WTC11 (cell line): Measurements from ENCODE around the gene ZBTB18. TPM values are rescaled to one million over a fixed set of nuclear protein-coding genes. Genes with fewer than 3 reads are reported as not detected.

ENCODE experiments used
- ATAC-seq: fragments of 200-7000 bp; cut with Tn5 transposase; 2 replicates; pipeline ENCODE4 v1.10.0; 2021; ENCODE audit warnings: mild to moderate bottlenecking, moderate library complexity
- CTCF ChIA-PET: fragments of 300-600 bp; sonication (Branson Sonifier 250); formaldehyde crosslinking; loops from one replicate; lab custom pipeline; 2021; ENCODE audit warnings: antibody characterized with exemption; lab: Charles Lee
- POLR2A ChIA-PET: fragments of 350-600 bp; sonication (Branson Sonifier 250); formaldehyde crosslinking; loops from one replicate; lab custom pipeline; 2021; ENCODE audit warnings: antibody characterized with exemption; lab: Charles Lee
- DNase-seq: peaks from one replicate; pipeline ENCODE4 v3.0.0; 2021; ENCODE audit warnings: low spot score
- H3K27ac Mint-ChIP-seq: 2 replicates; pipeline ENCODE4 v1.8.0; 2021; ENCODE audit warnings: mixed read lengths
- H3K27me3 Mint-ChIP-seq: 2 replicates; pipeline ENCODE4 v1.8.0; 2021; ENCODE audit warnings: low read depth, mild to moderate bottlenecking, moderate library complexity, mixed read lengths
- H3K36me3 Mint-ChIP-seq: 2 replicates; pipeline ENCODE4 v1.8.0; 2021; ENCODE audit warnings: mixed read lengths
- H3K4me1 Mint-ChIP-seq: 2 replicates; pipeline ENCODE4 v1.8.0; 2022; ENCODE audit warnings: mixed read lengths
- H3K4me3 Mint-ChIP-seq: 2 replicates; pipeline ENCODE4 v1.8.0; 2021; ENCODE audit warnings: mild to moderate bottlenecking, moderate library complexity, mixed read lengths
- H3K9me3 Mint-ChIP-seq: 2 replicates; pipeline ENCODE4 v1.8.0; 2021; ENCODE audit warnings: mixed read lengths
- ATF1 ChIP-seq: sonication (generic); formaldehyde crosslinking; IDR thresholded peaks from 2 replicates; pipeline ENCODE4 v1.8.1; 2023; ENCODE audit warnings: mild to moderate bottlenecking, moderate library complexity, missing genetic modification reagents
- FOXP1 ChIP-seq: sonication (generic); formaldehyde crosslinking; IDR thresholded peaks from 2 replicates; pipeline ENCODE4 v1.8.0; 2022; ENCODE audit warnings: missing genetic modification reagents, mild to moderate bottlenecking, moderate library complexity, borderline replicate concordance
- GTF2I ChIP-seq: fragments of 250-450 bp; sonication (Bioruptor Pico); conservative IDR thresholded peaks from 2 replicates; pipeline ENCODE4 v1.4.0; 2021; ENCODE audit warnings: mild to moderate bottlenecking
- IRF2 ChIP-seq: sonication (generic); formaldehyde crosslinking; IDR thresholded peaks from 2 replicates; pipeline ENCODE4 v1.8.0; 2022; ENCODE audit warnings: low read depth, missing genetic modification reagents, borderline replicate concordance
- MXD4 ChIP-seq: fragments of 250-450 bp; sonication (Bioruptor Pico); IDR thresholded peaks from 2 replicates; pipeline ENCODE4 v1.8.0; 2021; ENCODE audit warnings: mild to moderate bottlenecking, moderate library complexity, borderline replicate concordance
- NFATC4 ChIP-seq: fragments of 250-450 bp; sonication (Bioruptor Pico); IDR thresholded peaks from 2 replicates; pipeline ENCODE4 v1.9.0; 2021; ENCODE audit warnings: mild to moderate bottlenecking
- NFE2L1 ChIP-seq: sonication (generic); formaldehyde crosslinking; IDR thresholded peaks from 2 replicates; pipeline ENCODE4 v1.8.1; 2023; ENCODE audit warnings: missing genetic modification reagents
- SMAD3 ChIP-seq: sonication (generic); formaldehyde crosslinking; IDR thresholded peaks from 2 replicates; pipeline ENCODE4 v1.8.0; 2022; ENCODE audit warnings: missing genetic modification reagents, mild to moderate bottlenecking, borderline replicate concordance
- ZNF423 ChIP-seq: fragments of 250-450 bp; sonication (Bioruptor Pico); IDR thresholded peaks from 2 replicates; pipeline ENCODE4 v2.1.2; 2022; ENCODE audit warnings: mild to moderate bottlenecking, moderate library complexity
- total RNA-seq: library from RNA; stranded (reverse); gene quantifications from 3 replicates; pipeline ENCODE4 v1.2.3, GENCODE V29; 2021
- TF ChIP-seq, protein P1 (sequence below): sonication (generic); formaldehyde crosslinking; IDR thresholded peaks from 2 replicates; pipeline ENCODE4 v1.8.0; 2022; ENCODE audit warnings: missing genetic modification reagents
- TF ChIP-seq, protein P2 (sequence below): fragments of 200-600 bp; IDR thresholded peaks from 2 replicates; pipeline ENCODE4 v1.8.0; 2022; ENCODE audit warnings: antibody characterized with exemption
- TF ChIP-seq, protein P3 (sequence below): sonication (generic); formaldehyde crosslinking; IDR thresholded peaks from 2 replicates; pipeline ENCODE4 v1.8.1; 2022; ENCODE audit warnings: low read depth, mild to moderate bottlenecking, moderate library complexity, missing genetic modification reagents, borderline replicate concordance
- TF ChIP-seq, protein P4 (sequence below): fragments of 250-450 bp; sonication (Bioruptor Pico); IDR thresholded peaks from 2 replicates; pipeline ENCODE4 v1.9.0; 2021; ENCODE audit warnings: moderate library complexity, mild to moderate bottlenecking, inconsistent platforms, borderline replicate concordance
- TF ChIP-seq, protein P5 (sequence below): sonication (generic); formaldehyde crosslinking; IDR thresholded peaks from 2 replicates; pipeline ENCODE4 v1.8.1; 2023; ENCODE audit warnings: mild to moderate bottlenecking, missing genetic modification reagents, moderate library complexity
- TF ChIP-seq, protein P6 (sequence below): sonication (generic); formaldehyde crosslinking; IDR thresholded peaks from 2 replicates; pipeline ENCODE4 v1.8.0; 2023; ENCODE audit warnings: mild to moderate bottlenecking, missing genetic modification reagents
- TF ChIP-seq, protein P7 (sequence below): sonication (generic); formaldehyde crosslinking; conservative IDR thresholded peaks from 2 replicates; pipeline ENCODE4 v1.8.1; 2022; ENCODE audit warnings: mild to moderate bottlenecking, missing genetic modification reagents
- TF ChIP-seq, protein P8 (sequence below): sonication (generic); formaldehyde crosslinking; IDR thresholded peaks from 2 replicates; pipeline ENCODE4 v1.8.1; 2023; ENCODE audit warnings: mild to moderate bottlenecking, missing genetic modification reagents

ZBTB18 gene
- total RNA-seq, 1 experiment from 2014 or later: 16.0 TPM

DNA sequence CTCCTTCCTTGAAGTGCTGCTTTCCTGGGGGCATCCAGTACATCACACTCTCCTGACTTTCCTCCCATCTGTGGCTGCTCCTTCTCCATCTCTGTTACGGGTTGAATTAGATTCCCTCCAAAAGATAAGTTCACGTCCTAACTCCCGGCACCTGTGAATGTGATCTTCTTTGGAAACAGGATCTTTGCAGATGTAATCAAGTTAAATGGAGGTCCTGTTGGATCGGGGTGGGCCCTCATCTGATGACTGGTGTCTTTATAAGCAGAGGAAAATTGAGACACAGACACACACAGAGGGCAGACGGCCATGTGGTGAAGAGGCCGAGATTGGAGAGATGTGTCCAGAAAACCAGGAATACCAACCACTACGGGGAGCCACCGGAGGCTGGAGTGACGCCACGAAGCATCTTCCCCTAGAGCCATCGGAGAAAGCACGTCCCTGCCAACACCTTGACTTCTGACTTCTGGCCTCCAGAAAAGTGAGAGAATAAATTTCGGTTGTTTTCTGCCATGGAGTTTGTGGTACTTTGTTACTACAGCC lies 36.0 kb downstream of the ZBTB18 start (continued):
- TF ChIP-seq, protein P1, sequence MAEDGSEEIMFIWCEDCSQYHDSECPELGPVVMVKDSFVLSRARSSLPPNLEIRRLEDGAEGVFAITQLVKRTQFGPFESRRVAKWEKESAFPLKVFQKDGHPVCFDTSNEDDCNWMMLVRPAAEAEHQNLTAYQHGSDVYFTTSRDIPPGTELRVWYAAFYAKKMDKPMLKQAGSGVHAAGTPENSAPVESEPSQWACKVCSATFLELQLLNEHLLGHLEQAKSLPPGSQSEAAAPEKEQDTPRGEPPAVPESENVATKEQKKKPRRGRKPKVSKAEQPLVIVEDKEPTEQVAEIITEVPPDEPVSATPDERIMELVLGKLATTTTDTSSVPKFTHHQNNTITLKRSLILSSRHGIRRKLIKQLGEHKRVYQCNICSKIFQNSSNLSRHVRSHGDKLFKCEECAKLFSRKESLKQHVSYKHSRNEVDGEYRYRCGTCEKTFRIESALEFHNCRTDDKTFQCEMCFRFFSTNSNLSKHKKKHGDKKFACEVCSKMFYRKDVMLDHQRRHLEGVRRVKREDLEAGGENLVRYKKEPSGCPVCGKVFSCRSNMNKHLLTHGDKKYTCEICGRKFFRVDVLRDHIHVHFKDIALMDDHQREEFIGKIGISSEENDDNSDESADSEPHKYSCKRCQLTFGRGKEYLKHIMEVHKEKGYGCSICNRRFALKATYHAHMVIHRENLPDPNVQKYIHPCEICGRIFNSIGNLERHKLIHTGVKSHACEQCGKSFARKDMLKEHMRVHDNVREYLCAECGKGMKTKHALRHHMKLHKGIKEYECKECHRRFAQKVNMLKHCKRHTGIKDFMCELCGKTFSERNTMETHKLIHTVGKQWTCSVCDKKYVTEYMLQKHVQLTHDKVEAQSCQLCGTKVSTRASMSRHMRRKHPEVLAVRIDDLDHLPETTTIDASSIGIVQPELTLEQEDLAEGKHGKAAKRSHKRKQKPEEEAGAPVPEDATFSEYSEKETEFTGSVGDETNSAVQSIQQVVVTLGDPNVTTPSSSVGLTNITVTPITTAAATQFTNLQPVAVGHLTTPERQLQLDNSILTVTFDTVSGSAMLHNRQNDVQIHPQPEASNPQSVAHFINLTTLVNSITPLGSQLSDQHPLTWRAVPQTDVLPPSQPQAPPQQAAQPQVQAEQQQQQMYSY (CRISPR knock-in tag): no peak

DNA sequence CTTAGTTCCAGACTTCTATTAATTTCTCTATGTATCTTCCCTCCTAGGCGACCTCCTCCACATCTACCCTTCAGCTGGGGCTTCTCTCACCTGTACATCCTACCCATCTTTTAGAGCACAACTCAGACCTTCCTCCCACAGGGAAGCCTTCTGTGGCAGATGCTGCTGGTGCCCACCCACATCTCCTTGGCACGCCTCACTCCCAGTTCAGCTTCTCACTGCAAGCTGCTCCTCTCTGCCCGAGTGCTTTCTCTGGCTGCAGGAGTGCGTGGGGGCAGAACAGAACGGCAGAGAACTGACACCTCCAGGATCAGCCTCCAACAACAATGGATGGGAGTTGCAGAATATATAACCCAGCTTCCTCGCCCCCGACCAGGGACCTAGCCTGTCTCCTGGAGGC lies 36.5 kb downstream of the ZBTB18 start:
- Mint-ChIP-seq H3K4me3 (no peak overlapping the region), H3K27ac (no peak overlapping the region), H3K27me3 (peaks cover 3% of the 10 kb centered on the region; the same call in 1 of the 2 replicates), H3K36me3 (no peaks in the 10 kb centered on the region), H3K4me1 (peaks cover 7% of the 10 kb centered on the region; the same call in 1 of the 2 replicates), H3K9me3 (peaks cover 8% of the 10 kb centered on the region)
- DNase-seq (no peak), ATAC-seq (no peak)
- CTCF ChIA-PET: no interaction called here
- TF ChIP-seq, protein P2, sequence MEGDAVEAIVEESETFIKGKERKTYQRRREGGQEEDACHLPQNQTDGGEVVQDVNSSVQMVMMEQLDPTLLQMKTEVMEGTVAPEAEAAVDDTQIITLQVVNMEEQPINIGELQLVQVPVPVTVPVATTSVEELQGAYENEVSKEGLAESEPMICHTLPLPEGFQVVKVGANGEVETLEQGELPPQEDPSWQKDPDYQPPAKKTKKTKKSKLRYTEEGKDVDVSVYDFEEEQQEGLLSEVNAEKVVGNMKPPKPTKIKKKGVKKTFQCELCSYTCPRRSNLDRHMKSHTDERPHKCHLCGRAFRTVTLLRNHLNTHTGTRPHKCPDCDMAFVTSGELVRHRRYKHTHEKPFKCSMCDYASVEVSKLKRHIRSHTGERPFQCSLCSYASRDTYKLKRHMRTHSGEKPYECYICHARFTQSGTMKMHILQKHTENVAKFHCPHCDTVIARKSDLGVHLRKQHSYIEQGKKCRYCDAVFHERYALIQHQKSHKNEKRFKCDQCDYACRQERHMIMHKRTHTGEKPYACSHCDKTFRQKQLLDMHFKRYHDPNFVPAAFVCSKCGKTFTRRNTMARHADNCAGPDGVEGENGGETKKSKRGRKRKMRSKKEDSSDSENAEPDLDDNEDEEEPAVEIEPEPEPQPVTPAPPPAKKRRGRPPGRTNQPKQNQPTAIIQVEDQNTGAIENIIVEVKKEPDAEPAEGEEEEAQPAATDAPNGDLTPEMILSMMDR: no peak
- POLR2A ChIA-PET: no interaction called here

DNA sequence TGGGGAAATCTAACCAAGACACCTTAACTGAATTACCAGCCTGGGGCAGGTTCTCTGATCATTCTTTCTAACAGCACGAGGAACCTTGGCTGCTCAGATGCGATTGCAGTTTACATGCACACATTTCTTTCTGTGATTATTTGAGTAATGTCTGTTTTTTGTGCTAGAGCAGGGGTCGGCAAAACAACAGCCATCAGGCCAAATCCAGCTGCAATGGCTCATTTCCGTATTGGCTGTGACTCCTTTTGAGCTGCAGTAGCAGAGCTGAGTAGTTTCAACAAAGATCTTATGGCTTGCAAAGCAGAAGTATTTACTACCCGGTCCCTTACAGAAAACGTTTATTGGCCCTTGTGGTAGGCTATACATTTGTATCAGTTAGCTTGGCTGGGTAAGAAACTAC lies 37.1 kb downstream of the ZBTB18 start:
- no peaks in the 10 kb centered on the region for H3K36me3 Mint-ChIP-seq
- POLR2A ChIA-PET: no interaction called here
- H3K27ac Mint-ChIP-seq: no peak overlapping the region
- peaks cover 5% of the 10 kb centered on the region; the same call in 1 of the 2 replicates for H3K9me3 Mint-ChIP-seq
- TF ChIP-seq NFATC4 (CRISPR knock-in tag): no peak
- TF ChIP-seq FOXP1 (CRISPR knock-in tag): no peak
- no peak for TF ChIP-seq IRF2 (CRISPR knock-in tag)
- TF ChIP-seq, all 79 proteins: peak for 0
- H3K27me3 Mint-ChIP-seq: no peaks in the 10 kb centered on the region; the same call in 1 of the 2 replicates
- peaks cover 2% of the 10 kb centered on the region; the same call in 1 of the 2 replicates for H3K4me1 Mint-ChIP-seq
- no peak overlapping the region for H3K4me3 Mint-ChIP-seq
- no peak for DNase-seq
- no peak for ATAC-seq
- CTCF ChIA-PET: no interaction called here

DNA sequence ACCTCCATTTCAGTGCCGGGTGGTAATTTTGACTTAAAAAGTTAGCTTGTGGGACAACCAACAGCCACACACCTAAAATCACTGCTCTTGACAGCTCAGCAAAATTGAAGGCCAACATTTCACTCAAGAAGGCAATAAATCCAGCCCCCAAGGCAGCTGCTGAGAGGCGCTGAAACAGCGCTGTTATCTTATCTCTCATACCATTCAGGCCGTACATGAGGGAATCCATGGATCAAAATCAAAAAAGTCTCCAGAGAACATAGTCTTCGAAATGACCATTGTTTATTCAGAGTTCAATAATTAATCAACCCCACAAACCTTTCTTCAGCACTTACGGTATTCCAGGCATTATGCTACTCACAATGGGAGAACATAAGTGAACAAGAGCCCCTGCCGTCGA lies 38.5 kb downstream of the ZBTB18 start:
- H3K9me3 Mint-ChIP-seq: no peaks in the 10 kb centered on the region
- no peak for ATAC-seq
- TF ChIP-seq NFE2L1 (CRISPR knock-in tag) (no peak), ZNF423 (no peak), ATF1 (no peak), SMAD3 (CRISPR knock-in tag) (no peak), MXD4 (CRISPR knock-in tag) (no peak), GTF2I (CRISPR knock-in tag) (no peak)
- TF ChIP-seq, protein P3, sequence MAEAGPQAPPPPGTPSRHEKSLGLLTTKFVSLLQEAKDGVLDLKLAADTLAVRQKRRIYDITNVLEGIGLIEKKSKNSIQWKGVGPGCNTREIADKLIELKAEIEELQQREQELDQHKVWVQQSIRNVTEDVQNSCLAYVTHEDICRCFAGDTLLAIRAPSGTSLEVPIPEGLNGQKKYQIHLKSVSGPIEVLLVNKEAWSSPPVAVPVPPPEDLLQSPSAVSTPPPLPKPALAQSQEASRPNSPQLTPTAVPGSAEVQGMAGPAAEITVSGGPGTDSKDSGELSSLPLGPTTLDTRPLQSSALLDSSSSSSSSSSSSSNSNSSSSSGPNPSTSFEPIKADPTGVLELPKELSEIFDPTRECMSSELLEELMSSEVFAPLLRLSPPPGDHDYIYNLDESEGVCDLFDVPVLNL (CRISPR knock-in tag): no peak
- TF ChIP-seq, protein P4, sequence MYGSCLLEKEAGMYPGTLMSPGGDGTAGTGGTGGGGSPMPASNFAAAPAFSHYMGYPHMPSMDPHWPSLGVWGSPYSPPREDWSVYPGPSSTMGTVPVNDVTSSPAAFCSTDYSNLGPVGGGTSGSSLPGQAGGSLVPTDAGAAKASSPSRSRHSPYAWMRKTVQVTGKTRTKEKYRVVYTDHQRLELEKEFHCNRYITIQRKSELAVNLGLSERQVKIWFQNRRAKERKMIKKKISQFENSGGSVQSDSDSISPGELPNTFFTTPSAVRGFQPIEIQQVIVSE: no peak
- TF ChIP-seq, protein P5, sequence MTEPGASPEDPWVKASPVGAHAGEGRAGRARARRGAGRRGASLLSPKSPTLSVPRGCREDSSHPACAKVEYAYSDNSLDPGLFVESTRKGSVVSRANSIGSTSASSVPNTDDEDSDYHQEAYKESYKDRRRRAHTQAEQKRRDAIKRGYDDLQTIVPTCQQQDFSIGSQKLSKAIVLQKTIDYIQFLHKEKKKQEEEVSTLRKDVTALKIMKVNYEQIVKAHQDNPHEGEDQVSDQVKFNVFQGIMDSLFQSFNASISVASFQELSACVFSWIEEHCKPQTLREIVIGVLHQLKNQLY (CRISPR knock-in tag): no peak
- TF ChIP-seq, protein P6, sequence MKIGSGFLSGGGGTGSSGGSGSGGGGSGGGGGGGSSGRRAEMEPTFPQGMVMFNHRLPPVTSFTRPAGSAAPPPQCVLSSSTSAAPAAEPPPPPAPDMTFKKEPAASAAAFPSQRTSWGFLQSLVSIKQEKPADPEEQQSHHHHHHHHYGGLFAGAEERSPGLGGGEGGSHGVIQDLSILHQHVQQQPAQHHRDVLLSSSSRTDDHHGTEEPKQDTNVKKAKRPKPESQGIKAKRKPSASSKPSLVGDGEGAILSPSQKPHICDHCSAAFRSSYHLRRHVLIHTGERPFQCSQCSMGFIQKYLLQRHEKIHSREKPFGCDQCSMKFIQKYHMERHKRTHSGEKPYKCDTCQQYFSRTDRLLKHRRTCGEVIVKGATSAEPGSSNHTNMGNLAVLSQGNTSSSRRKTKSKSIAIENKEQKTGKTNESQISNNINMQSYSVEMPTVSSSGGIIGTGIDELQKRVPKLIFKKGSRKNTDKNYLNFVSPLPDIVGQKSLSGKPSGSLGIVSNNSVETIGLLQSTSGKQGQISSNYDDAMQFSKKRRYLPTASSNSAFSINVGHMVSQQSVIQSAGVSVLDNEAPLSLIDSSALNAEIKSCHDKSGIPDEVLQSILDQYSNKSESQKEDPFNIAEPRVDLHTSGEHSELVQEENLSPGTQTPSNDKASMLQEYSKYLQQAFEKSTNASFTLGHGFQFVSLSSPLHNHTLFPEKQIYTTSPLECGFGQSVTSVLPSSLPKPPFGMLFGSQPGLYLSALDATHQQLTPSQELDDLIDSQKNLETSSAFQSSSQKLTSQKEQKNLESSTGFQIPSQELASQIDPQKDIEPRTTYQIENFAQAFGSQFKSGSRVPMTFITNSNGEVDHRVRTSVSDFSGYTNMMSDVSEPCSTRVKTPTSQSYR (CRISPR knock-in tag): no peak
- TF ChIP-seq, protein P7, sequence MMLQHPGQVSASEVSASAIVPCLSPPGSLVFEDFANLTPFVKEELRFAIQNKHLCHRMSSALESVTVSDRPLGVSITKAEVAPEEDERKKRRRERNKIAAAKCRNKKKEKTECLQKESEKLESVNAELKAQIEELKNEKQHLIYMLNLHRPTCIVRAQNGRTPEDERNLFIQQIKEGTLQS: no peak
- TF ChIP-seq, protein P8, sequence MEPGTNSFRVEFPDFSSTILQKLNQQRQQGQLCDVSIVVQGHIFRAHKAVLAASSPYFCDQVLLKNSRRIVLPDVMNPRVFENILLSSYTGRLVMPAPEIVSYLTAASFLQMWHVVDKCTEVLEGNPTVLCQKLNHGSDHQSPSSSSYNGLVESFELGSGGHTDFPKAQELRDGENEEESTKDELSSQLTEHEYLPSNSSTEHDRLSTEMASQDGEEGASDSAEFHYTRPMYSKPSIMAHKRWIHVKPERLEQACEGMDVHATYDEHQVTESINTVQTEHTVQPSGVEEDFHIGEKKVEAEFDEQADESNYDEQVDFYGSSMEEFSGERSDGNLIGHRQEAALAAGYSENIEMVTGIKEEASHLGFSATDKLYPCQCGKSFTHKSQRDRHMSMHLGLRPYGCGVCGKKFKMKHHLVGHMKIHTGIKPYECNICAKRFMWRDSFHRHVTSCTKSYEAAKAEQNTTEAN: no peak

More for the DNA sequence above, 38.5 kb downstream of the ZBTB18 start:
- H3K27me3 Mint-ChIP-seq: no peaks in the 10 kb centered on the region
- no peak overlapping the region for H3K27ac Mint-ChIP-seq
- no peak for DNase-seq
- H3K36me3 Mint-ChIP-seq: no peaks in the 10 kb centered on the region
- no peaks in the 10 kb centered on the region for H3K4me1 Mint-ChIP-seq
- ChIA-PET CTCF (no interaction called here), POLR2A (no interaction called here)
- H3K4me3 Mint-ChIP-seq: no peak overlapping the region
